GM12892 (cell line): ENCODE measurements around the gene MYH2.

Experiments
- POLR2A ChIP-seq: IDR thresholded peaks from 2 replicates; pipeline ENCODE4 v1.6.1; 2011; ENCODE audit warnings: low read depth, low read length, control low read depth
- POLR2AphosphoS5 ChIP-seq: IDR thresholded peaks from 2 replicates; pipeline ENCODE4 v1.6.1; 2011; ENCODE audit warnings: low read depth, low read length, control low read depth

- no peak for TF ChIP-seq POLR2AphosphoS5
- no peak for TF ChIP-seq POLR2A
Observed at GRCh38 chr17:10557422-10557821, 8.0 kb upstream of the MYH2 start.
